ENCODE results near the gene IFIT3.

The IFIT3 gene

GRCh38 chr10:89384474-89385340 lies 56.9 kb downstream of the IFIT3 start:
- Histone ChIP-seq H3K36me3 (ENCODE audit: control insufficient read depth, insufficient read depth, low read length) (no peaks in the 10 kb centered on the region), H3K79me2 (no peaks in the 10 kb centered on the region), H3K9ac (no peak overlapping the region), H3K9me3 (ENCODE audit: control insufficient read depth, low read length) (no peaks in the 10 kb centered on the region), H2AFZ (no peak overlapping the region), H3K27me3 (ENCODE audit: control insufficient read depth, insufficient read depth, low read length) (no peaks in the 10 kb centered on the region), H3K4me2 (ENCODE audit: low read length) (no peak overlapping the region), H3K4me1 (no peaks in the 10 kb centered on the region), H3K27ac (no peak overlapping the region), H3K4me3 (ENCODE audit: low read depth, low read length) (no peak overlapping the region)
- TF ChIP-seq CTCF (IDR thresholded peaks at IDR 0.05), result no peak

DNA sequence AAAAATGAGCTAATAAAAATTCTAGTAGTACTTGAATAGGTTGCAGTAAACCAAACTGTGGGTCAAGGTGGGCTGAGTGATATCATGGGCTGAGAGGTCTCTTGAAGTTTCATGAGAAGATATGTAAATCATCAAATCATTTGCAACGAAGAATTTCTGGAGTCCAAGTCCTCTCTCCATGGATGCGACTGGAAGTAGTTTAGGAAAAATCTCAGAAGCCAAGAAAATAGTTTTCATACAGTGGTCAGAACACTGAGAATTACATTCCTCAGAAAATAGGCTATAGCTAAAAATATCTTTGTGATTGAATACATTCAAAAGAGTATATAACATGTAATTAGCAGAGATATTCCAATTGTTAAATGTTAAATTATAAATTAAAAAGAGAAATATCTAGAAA lies 61.0 kb downstream of the IFIT3 start:
- Histone ChIP-seq H3K27ac (no peak overlapping the region), H3K79me2 (peaks cover 6% of the 10 kb centered on the region), H3K4me2 (ENCODE audit: low read length) (no peak overlapping the region), H2AFZ (no peak overlapping the region), H3K4me3 (ENCODE audit: low read depth, low read length) (no peak overlapping the region), H3K9ac (no peak overlapping the region), H3K9me3 (ENCODE audit: control insufficient read depth, low read length) (no peaks in the 10 kb centered on the region), H3K27me3 (ENCODE audit: control insufficient read depth, insufficient read depth, low read length) (no peaks in the 10 kb centered on the region), H3K36me3 (ENCODE audit: control insufficient read depth, insufficient read depth, low read length) (no peaks in the 10 kb centered on the region), H3K4me1 (peaks cover 9% of the 10 kb centered on the region)
- TF ChIP-seq CTCF (IDR thresholded peaks at IDR 0.05), result no peak

DNA sequence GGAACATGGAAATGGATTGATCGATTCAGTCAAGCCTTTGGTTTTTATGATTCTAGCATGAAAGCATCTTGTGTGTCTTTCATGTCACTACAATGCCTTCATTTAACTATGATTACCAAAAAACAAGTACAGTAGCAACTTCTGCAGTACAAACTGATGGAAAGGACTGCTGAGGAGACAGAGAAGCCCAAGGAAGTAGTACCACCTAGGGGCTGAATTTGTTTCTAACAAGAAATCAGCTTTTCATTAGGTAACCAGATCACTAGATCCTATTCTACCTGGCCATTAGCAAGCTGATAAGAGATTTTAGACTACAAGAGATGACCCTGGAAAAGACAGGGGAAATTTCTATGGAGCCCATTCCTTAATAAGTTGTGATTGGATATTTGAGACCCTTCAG lies 61.5 kb downstream of the IFIT3 start:
- no peaks in the 10 kb centered on the region for H3K9me3 ChIP-seq (ENCODE audit: control insufficient read depth, low read length)
- H3K27ac ChIP-seq, result no peak overlapping the region
- no peak overlapping the region for H3K9ac ChIP-seq
- no peak overlapping the region for H3K4me3 ChIP-seq (ENCODE audit: low read depth, low read length)
- H3K4me1 ChIP-seq, result peaks cover 9% of the 10 kb centered on the region
- no peaks in the 10 kb centered on the region for H3K36me3 ChIP-seq (ENCODE audit: control insufficient read depth, insufficient read depth, low read length)
- peak; percentile 44 for TF ChIP-seq CTCF (IDR thresholded peaks at IDR 0.05)
- no peak overlapping the region for H3K4me2 ChIP-seq (ENCODE audit: low read length)
- no peaks in the 10 kb centered on the region for H3K27me3 ChIP-seq (ENCODE audit: control insufficient read depth, insufficient read depth, low read length)
- H3K79me2 ChIP-seq, result peaks cover 6% of the 10 kb centered on the region
- H2AFZ ChIP-seq, result no peak overlapping the region
